Neural cell (in vitro differentiated cells): ENCODE results near the gene MRPL4. TPM values are rescaled to one million over a fixed set of nuclear protein-coding genes. Genes with fewer than 3 reads are reported as not detected.

Experiments used
- H2AFZ ChIP-seq: fragments of 200-600, 300-800 bp; sonication (generic), shearing (Covaris generic); 2 replicates; pipeline ENCODE4 v1.6.0; 2014; ENCODE audit warnings: low read depth, mild to moderate bottlenecking, antibody characterized with exemption, low read length, moderate library complexity
- H3F3A ChIP-seq: fragments of 200-600 bp; shearing (Covaris generic); 2 replicates; pipeline ENCODE4 v1.6.1; 2016; ENCODE audit warnings: mild to moderate bottlenecking, moderate library complexity, mixed read lengths, antibody characterized with exemption, low read length; ENCODE audit not compliant: insufficient read depth, poor library complexity, severe bottlenecking
- H3K27ac ChIP-seq: fragments of 200-600, 300-800 bp; sonication (generic), shearing (Covaris generic); 2 replicates; pipeline ENCODE4 v1.5.1; 2014; ENCODE audit warnings: mild to moderate bottlenecking, low read length, moderate library complexity
- H3K27me3 ChIP-seq: fragments of 300-800, 200-600 bp; sonication (generic), shearing (Covaris generic); 2 replicates; pipeline ENCODE4 v1.6.0; 2014; ENCODE audit warnings: mild to moderate bottlenecking, low read depth, low read length, moderate library complexity; ENCODE audit not compliant: insufficient read depth
- H3K36me3 ChIP-seq: fragments of 300-800, 200-600 bp; sonication (generic), shearing (Covaris generic); 2 replicates; pipeline ENCODE4 v1.5.1; 2014; ENCODE audit warnings: mild to moderate bottlenecking, antibody characterized with exemption, low read length, moderate library complexity; ENCODE audit not compliant: insufficient read depth
- H3K4me2 ChIP-seq: fragments of 300-800, 200-600 bp; sonication (generic), shearing (Covaris generic); 2 replicates; pipeline ENCODE4 v1.6.0; 2014; ENCODE audit warnings: mild to moderate bottlenecking, low read length
- H3K4me3 ChIP-seq: fragments of 300-800, 200-600 bp; sonication (generic), shearing (Covaris generic); 2 replicates; pipeline ENCODE4 v1.5.1; 2014; ENCODE audit warnings: mild to moderate bottlenecking, low read length, moderate library complexity
- H3K79me2 ChIP-seq: fragments of 200-600 bp; shearing (Covaris generic); replicated peaks from 2 replicates; pipeline ENCODE4 v1.6.0; 2014; ENCODE audit warnings: mild to moderate bottlenecking, low read length, moderate library complexity; ENCODE audit not compliant: insufficient read depth
- H3K9ac ChIP-seq: fragments of 300-800, 200-600 bp; sonication (generic), shearing (Covaris generic); 2 replicates; pipeline ENCODE4 v1.6.1; 2016; ENCODE audit warnings: mild to moderate bottlenecking, low read length, mixed read lengths
- H3K9me2 ChIP-seq: fragments of 200-600 bp; shearing (Covaris generic); 2 replicates; pipeline ENCODE4 v1.6.1; 2016; ENCODE audit warnings: mild to moderate bottlenecking, low read length, mixed read lengths; ENCODE audit not compliant: insufficient read depth
- H3K9me3 ChIP-seq: fragments of 200-600, 300-800 bp; sonication (generic), shearing (Covaris generic); 2 replicates; pipeline ENCODE4 v1.6.1; 2016; ENCODE audit warnings: mild to moderate bottlenecking, mixed run types, low read length, moderate library complexity, mixed read lengths
- H4K20me1 ChIP-seq: fragments of 200-600 bp; shearing (Covaris generic); 2 replicates; pipeline ENCODE4 v1.6.1; 2016; ENCODE audit warnings: mild to moderate bottlenecking, mixed run types; ENCODE audit not compliant: insufficient read depth
- EP300 ChIP-seq: fragments of 450-650 bp; conservative IDR thresholded peaks from 2 replicates; pipeline ENCODE4 v1.6.1; 2014; ENCODE audit warnings: antibody characterized with exemption, mild to moderate bottlenecking, moderate library complexity; ENCODE audit not compliant: poor library complexity, severe bottlenecking
- EZH2 ChIP-seq: fragments of 200-600, 300-800 bp; shearing (Covaris generic), sonication (generic); IDR thresholded peaks from 2 replicates; pipeline ENCODE4 v1.6.1; 2014; ENCODE audit warnings: antibody characterized with exemption, low read length, borderline replicate concordance, mild to moderate bottlenecking; ENCODE audit not compliant: insufficient read depth, poor library complexity, severe bottlenecking
- MXI1 ChIP-seq: fragments of 450-650 bp; conservative IDR thresholded peaks from 2 replicates; pipeline ENCODE4 v1.6.1; 2014; ENCODE audit warnings: antibody characterized with exemption, mild to moderate bottlenecking; ENCODE audit not compliant: poor library complexity, severe bottlenecking
- POLR2AphosphoS5 ChIP-seq: IDR thresholded peaks from 2 replicates; pipeline ENCODE4 v1.6.1; 2012
- RAD21 ChIP-seq: fragments of 450-650 bp; conservative IDR thresholded peaks from 2 replicates; pipeline ENCODE4 v1.6.1; 2014; ENCODE audit warnings: antibody characterized with exemption, mild to moderate bottlenecking, moderate library complexity
- SMC3 ChIP-seq: fragments of 450-650 bp; conservative IDR thresholded peaks from 2 replicates; pipeline ENCODE4 v1.6.1; 2014; ENCODE audit warnings: antibody characterized with exemption, mild to moderate bottlenecking, moderate library complexity; ENCODE audit not compliant: poor library complexity
- TAF1 ChIP-seq: IDR thresholded peaks from 2 replicates; pipeline ENCODE4 v1.6.1; 2012; ENCODE audit warnings: low read depth
- polyA plus RNA-seq: library from polyadenylated mRNA; depleted of rRNA; stranded (reverse); fragments of >200 nt; gene quantifications from 2 replicates; pipeline ENCODE4 v1.2.3, GENCODE V29; 2014
- TF ChIP-seq, protein P1 (sequence below): fragments of 450-650 bp; IDR thresholded peaks from 2 replicates; pipeline ENCODE4 v1.5.1; 2014; ENCODE audit warnings: antibody characterized with exemption, mild to moderate bottlenecking, moderate library complexity; ENCODE audit not compliant: poor library complexity, severe bottlenecking
- TF ChIP-seq, protein P2 (sequence below): IDR thresholded peaks from 2 replicates; pipeline ENCODE4 v1.6.1; 2012; ENCODE audit warnings: borderline replicate concordance

MRPL4 gene
- polyA plus RNA-seq, 1 donor from 2014 or later, result 27.2 TPM

DNA sequence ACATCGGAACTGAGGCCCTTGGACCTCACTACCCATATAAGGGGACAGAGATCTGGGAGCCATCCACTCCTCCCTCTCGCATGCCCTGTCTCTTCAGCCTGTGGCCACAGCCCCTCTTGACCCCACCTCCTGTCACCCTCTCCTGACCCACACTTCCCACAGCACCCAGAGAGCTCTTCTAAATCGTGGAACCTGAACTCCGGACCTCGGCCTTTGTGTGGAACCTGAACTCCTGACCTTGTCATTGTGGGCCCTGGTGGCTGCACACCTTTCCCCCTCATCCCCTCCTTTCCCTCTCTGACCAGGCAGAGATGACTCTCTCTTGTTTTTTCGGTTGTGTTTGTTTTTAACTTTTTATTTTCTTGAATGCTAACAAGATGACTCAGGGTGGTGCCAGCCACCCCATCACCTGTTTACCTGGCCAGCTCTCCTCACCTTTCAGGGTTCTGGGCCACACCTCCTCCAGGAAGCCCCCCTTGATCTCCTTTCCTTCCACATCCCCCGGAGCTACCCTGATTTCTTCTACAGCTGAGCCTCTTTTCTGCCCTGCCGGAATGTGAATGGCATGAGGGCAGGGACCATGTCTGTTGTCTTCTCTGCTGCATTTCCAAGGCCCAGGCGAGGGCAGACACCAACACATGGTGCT, 5.1 kb downstream of the MRPL4 start:
- TF ChIP-seq MXI1 (no peak), EP300 (no peak)
- Histone ChIP-seq H3F3A (no peaks in the 10 kb centered on the region), H4K20me1 (no peaks in the 10 kb centered on the region), H3K79me2 (peaks cover 7% of the 10 kb centered on the region), H3K4me3 (no peak overlapping the region), H2AFZ (no peak overlapping the region), H3K9me2 (no peaks in the 10 kb centered on the region), H3K9me3 (no peaks in the 10 kb centered on the region), H3K4me2 (no peak overlapping the region), H3K27me3 (no peaks in the 10 kb centered on the region), H3K9ac (no peak overlapping the region), H3K36me3 (no peaks in the 10 kb centered on the region), H3K27ac (no peak overlapping the region)

DNA sequence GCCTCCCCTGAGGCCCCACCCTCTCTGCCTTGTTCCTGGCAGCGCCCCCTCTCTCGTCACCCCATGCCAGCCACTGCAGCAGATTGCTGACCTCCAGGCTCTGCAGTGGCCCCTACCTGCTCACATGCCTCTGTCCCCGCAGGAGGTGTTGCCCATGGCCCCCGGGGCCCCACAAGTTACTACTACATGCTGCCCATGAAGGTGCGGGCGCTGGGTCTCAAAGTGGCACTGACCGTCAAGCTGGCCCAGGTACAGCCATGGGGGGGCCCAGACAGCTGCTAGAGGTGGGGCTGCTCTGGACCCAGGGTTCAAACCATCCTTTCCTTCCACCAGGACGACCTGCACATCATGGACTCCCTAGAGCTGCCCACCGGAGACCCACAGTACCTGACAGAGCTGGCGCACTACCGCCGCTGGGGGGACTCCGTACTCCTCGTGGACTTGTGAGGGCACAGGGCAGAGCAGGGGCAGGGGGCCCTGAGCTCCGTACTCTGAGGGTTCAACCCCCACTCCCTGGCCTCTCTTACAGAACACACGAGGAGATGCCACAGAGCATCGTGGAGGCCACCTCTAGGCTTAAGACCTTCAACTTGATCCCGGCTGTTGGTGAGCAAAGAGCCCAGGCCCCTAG, 6.2 kb downstream of the MRPL4 start:
- Histone ChIP-seq H3K9me2 (no peaks in the 10 kb centered on the region), H3K9ac (no peak overlapping the region), H3F3A (no peaks in the 10 kb centered on the region), H3K79me2 (no peaks in the 10 kb centered on the region), H3K4me3 (no peak overlapping the region), H3K9me3 (no peaks in the 10 kb centered on the region), H2AFZ (no peak overlapping the region), H3K27ac (no peak overlapping the region), H3K27me3 (no peaks in the 10 kb centered on the region), H3K36me3 (no peaks in the 10 kb centered on the region), H3K4me2 (no peak overlapping the region), H4K20me1 (no peaks in the 10 kb centered on the region)
- TF ChIP-seq TAF1, result no peak
- TF ChIP-seq, protein P1, sequence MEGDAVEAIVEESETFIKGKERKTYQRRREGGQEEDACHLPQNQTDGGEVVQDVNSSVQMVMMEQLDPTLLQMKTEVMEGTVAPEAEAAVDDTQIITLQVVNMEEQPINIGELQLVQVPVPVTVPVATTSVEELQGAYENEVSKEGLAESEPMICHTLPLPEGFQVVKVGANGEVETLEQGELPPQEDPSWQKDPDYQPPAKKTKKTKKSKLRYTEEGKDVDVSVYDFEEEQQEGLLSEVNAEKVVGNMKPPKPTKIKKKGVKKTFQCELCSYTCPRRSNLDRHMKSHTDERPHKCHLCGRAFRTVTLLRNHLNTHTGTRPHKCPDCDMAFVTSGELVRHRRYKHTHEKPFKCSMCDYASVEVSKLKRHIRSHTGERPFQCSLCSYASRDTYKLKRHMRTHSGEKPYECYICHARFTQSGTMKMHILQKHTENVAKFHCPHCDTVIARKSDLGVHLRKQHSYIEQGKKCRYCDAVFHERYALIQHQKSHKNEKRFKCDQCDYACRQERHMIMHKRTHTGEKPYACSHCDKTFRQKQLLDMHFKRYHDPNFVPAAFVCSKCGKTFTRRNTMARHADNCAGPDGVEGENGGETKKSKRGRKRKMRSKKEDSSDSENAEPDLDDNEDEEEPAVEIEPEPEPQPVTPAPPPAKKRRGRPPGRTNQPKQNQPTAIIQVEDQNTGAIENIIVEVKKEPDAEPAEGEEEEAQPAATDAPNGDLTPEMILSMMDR, result no peak
- TF ChIP-seq RAD21, result no peak
- no peak for TF ChIP-seq EZH2
- TF ChIP-seq SMC3, result no peak
- TF ChIP-seq MXI1, result no peak
- no peak for TF ChIP-seq EP300
- TF ChIP-seq POLR2AphosphoS5, result no peak
- TF ChIP-seq, protein P2, sequence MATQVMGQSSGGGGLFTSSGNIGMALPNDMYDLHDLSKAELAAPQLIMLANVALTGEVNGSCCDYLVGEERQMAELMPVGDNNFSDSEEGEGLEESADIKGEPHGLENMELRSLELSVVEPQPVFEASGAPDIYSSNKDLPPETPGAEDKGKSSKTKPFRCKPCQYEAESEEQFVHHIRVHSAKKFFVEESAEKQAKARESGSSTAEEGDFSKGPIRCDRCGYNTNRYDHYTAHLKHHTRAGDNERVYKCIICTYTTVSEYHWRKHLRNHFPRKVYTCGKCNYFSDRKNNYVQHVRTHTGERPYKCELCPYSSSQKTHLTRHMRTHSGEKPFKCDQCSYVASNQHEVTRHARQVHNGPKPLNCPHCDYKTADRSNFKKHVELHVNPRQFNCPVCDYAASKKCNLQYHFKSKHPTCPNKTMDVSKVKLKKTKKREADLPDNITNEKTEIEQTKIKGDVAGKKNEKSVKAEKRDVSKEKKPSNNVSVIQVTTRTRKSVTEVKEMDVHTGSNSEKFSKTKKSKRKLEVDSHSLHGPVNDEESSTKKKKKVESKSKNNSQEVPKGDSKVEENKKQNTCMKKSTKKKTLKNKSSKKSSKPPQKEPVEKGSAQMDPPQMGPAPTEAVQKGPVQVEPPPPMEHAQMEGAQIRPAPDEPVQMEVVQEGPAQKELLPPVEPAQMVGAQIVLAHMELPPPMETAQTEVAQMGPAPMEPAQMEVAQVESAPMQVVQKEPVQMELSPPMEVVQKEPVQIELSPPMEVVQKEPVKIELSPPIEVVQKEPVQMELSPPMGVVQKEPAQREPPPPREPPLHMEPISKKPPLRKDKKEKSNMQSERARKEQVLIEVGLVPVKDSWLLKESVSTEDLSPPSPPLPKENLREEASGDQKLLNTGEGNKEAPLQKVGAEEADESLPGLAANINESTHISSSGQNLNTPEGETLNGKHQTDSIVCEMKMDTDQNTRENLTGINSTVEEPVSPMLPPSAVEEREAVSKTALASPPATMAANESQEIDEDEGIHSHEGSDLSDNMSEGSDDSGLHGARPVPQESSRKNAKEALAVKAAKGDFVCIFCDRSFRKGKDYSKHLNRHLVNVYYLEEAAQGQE, result no peak
